ENCODE data around the gene C17orf67. TPM values are rescaled to one million over a fixed set of nuclear protein-coding genes. Genes with fewer than 3 reads are reported as not detected.

C17orf67 gene
- polyA plus RNA-seq, 2 donors, result 0.44 to 2.1 TPM

DNA sequence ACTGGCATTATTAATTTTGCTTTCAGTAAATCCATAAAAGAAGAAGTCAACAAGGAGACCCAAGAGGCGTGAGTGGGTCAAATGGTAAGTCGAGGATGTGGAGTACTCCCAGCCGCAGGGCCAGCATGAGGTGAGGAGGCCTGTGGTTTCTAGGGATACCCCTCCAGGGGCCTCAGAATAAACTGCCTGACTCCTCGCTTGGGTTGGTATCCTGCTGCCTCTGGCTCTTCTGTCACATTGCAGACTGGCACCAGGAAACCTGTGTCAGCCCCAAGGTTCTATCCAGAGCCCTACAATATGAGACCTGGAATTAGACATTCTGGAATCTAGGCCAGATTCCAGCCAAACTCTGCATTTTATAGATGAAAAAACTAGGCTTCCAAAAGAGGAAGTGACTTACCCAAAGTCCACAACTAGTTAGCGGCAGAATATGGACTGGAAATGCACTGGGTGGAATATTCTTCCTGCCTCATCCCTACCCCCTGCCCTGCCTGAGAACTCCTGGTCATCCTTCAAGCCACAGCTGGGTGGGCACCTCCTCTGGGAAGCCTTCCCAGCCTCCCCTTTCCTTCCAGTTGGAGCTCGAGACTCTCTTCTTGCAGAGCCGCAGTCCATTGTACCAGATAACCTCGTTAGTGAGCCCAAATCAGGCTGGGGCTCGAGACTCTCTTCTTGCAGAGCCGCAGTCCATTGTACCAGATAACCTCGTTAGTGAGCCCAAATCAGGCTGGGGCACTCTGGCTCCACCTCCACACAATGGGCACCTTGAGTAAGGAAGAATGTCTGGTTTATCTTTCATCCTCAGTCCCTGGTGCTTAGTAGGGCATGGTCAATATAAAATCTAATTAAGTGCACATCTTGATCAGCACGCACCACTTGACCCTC, 22.6 kb downstream of the C17orf67 start:
- H3K4me3 ChIP-seq (ENCODE audit: low read depth in 1 of 2, low read length in 2 of 2), result no peak overlapping the region
- H3K36me3 ChIP-seq (ENCODE audit: control insufficient read depth in 2 of 2, insufficient read depth in 2 of 2, low read length in 1 of 2), result no peaks in the 10 kb centered on the region
- 93% methylated on average over 12 of the region's 12 CpGs for WGBS, 2 donors
- no peak overlapping the region for H3K27ac ChIP-seq (ENCODE audit: low read depth in 2 of 2, low read length in 1 of 2)
- peaks cover 0 to 16% of the 10 kb centered on the region in 2 donors for H3K4me1 ChIP-seq (ENCODE audit: control insufficient read depth in 2 of 2, insufficient read depth in 2 of 2, low read length in 1 of 2)
- H3K27me3 ChIP-seq (ENCODE audit: control insufficient read depth in 1 of 2, insufficient read depth in 2 of 2, low read length in 2 of 2), result no peaks in the 10 kb centered on the region
- peaks cover 0 to 2% of the 10 kb centered on the region in 2 donors for H3K9me3 ChIP-seq (ENCODE audit: control insufficient read depth in 2 of 2, insufficient read depth in 1 of 2, low read depth in 1 of 2, low read length in 1 of 2)

DNA sequence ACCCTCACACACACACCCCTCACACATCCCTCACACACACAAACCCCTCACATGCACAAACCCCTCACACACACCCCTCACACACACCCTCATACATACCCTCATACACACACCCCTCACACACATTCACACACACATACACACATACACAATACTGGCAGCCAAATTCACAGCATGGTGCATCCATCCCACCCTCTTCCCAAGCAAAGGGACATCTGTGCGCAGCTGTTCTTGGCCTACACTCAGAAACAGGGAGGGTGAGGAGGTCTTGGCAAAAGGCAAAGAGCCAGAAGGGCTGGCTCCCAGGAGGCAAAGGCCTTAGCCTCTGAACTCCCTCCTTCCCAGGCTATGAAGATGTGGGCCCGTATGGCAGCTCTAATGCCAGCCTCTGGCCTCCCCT, 23.4 kb downstream of the C17orf67 start:
- no peak overlapping the region for H3K27ac ChIP-seq (ENCODE audit: low read depth in 2 of 2, low read length in 1 of 2)
- H3K9me3 ChIP-seq (ENCODE audit: control insufficient read depth in 2 of 2, insufficient read depth in 1 of 2, low read depth in 1 of 2, low read length in 1 of 2), result peaks cover 0 to 2% of the 10 kb centered on the region in 2 donors
- WGBS, 2 donors, result 80 to 86% methylated on average over 2 of the region's 2 CpGs
- no peak overlapping the region for H3K4me3 ChIP-seq (ENCODE audit: low read depth in 1 of 2, low read length in 2 of 2)
- no peaks in the 10 kb centered on the region for H3K27me3 ChIP-seq (ENCODE audit: control insufficient read depth in 1 of 2, insufficient read depth in 2 of 2, low read length in 2 of 2)
- H3K36me3 ChIP-seq (ENCODE audit: control insufficient read depth in 2 of 2, insufficient read depth in 2 of 2, low read length in 1 of 2), result no peaks in the 10 kb centered on the region
- peaks cover 0 to 16% of the 10 kb centered on the region in 2 donors for H3K4me1 ChIP-seq (ENCODE audit: control insufficient read depth in 2 of 2, insufficient read depth in 2 of 2, low read length in 1 of 2)

DNA sequence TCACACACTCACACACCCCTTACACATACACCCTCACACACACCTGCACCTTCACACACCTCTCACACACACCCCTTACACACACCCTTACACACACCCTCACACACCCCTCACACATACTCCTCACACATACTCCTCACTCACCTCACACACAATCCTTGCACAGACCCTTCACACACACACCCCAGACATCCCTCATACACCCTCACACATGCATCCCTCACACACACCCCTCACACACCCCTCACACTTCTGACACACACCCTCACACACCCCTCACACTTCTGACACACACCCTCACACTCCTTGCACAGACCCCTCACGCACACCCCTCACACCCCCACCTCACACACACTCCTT, 23.9 kb downstream of the C17orf67 start:
- Histone ChIP-seq H3K9me3 (ENCODE audit: control insufficient read depth in 2 of 2, insufficient read depth in 1 of 2, low read depth in 1 of 2, low read length in 1 of 2) (peaks cover 0 to 2% of the 10 kb centered on the region in 2 donors), H3K27ac (ENCODE audit: low read depth in 2 of 2, low read length in 1 of 2) (no peak overlapping the region), H3K4me3 (ENCODE audit: low read depth in 1 of 2, low read length in 2 of 2) (no peak overlapping the region), H3K36me3 (ENCODE audit: control insufficient read depth in 2 of 2, insufficient read depth in 2 of 2, low read length in 1 of 2) (no peaks in the 10 kb centered on the region), H3K4me1 (ENCODE audit: control insufficient read depth in 2 of 2, insufficient read depth in 2 of 2, low read length in 1 of 2) (peaks cover 0 to 16% of the 10 kb centered on the region in 2 donors), H3K27me3 (ENCODE audit: control insufficient read depth in 1 of 2, insufficient read depth in 2 of 2, low read length in 2 of 2) (no peaks in the 10 kb centered on the region)
- WGBS, 2 donors, result 88 to 98% methylated on average over 1 of the region's 1 CpG

DNA sequence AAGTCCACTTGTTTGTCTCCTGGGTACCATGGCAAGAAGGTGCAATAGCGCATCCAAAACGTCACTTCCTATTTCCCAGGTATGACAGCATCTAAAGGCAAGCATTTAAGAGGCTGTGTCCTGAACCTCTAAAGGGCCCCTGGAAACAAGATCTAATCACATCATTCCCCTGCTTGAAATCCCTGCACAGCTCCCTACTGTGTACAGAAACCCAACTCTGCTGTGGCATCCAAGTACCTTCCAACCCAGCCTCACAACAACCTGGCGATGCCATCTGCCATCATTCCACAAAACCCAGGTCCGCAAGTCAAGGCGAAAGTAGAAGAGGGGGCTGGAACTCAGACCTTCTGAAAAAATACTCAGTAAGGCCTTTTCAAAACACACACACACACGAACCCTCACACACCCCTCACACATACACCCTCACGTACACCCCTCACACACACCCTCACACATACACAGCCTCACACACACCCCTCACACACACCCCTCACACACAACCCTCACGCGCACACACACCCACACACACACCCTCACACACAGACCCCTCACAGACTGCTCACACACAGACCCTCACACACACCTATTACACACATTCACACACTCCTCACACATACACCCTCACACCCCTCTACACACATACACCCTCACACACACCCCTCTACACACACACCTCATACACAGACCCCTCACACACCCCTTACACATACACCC, 24.5 kb downstream of the C17orf67 start:
- Histone ChIP-seq H3K9me3 (ENCODE audit: control insufficient read depth in 2 of 2, insufficient read depth in 1 of 2, low read depth in 1 of 2, low read length in 1 of 2) (peaks cover 0 to 2% of the 10 kb centered on the region in 2 donors), H3K4me1 (ENCODE audit: control insufficient read depth in 2 of 2, insufficient read depth in 2 of 2, low read length in 1 of 2) (peaks cover 0 to 16% of the 10 kb centered on the region in 2 donors), H3K36me3 (ENCODE audit: control insufficient read depth in 2 of 2, insufficient read depth in 2 of 2, low read length in 1 of 2) (no peaks in the 10 kb centered on the region), H3K4me3 (ENCODE audit: low read depth in 1 of 2, low read length in 2 of 2) (no peak overlapping the region), H3K27ac (ENCODE audit: low read depth in 2 of 2, low read length in 1 of 2) (no peak overlapping the region), H3K27me3 (ENCODE audit: control insufficient read depth in 1 of 2, insufficient read depth in 2 of 2, low read length in 2 of 2) (no peaks in the 10 kb centered on the region)
- 88 to 95% methylated on average over 9 of the region's 9 CpGs for WGBS, 2 donors

DNA sequence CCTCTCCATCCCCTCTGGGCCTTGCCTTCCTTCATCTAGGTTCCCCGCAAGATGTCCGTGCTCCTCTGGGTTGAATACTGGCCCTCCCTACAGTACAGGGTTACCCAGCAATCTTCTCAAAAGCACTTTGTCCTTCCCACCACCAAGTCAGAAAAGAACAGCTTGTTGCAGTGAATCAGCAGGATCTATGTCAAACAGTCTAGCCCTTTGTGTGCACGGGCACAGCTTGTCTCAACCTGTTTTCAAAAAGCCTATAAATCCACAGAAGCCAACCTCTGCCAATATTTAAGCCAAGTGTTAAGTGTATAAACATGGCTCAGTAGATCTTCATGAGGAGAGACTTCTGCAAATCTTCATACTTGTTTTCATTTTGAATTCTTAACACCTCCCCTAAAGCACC, 25.2 kb downstream of the C17orf67 start:
- WGBS, 2 donors, result 43 to 47% methylated on average over 3 of the region's 3 CpGs
- peaks cover 0 to 2% of the 10 kb centered on the region in 2 donors for H3K9me3 ChIP-seq (ENCODE audit: control insufficient read depth in 2 of 2, insufficient read depth in 1 of 2, low read depth in 1 of 2, low read length in 1 of 2)
- H3K36me3 ChIP-seq (ENCODE audit: control insufficient read depth in 2 of 2, insufficient read depth in 2 of 2, low read length in 1 of 2), result no peaks in the 10 kb centered on the region
- no peak overlapping the region for H3K4me3 ChIP-seq (ENCODE audit: low read depth in 1 of 2, low read length in 2 of 2)
- peaks cover 0 to 16% of the 10 kb centered on the region in 2 donors for H3K4me1 ChIP-seq (ENCODE audit: control insufficient read depth in 2 of 2, insufficient read depth in 2 of 2, low read length in 1 of 2)
- H3K27me3 ChIP-seq (ENCODE audit: control insufficient read depth in 1 of 2, insufficient read depth in 2 of 2, low read length in 2 of 2), result no peaks in the 10 kb centered on the region
- peak overlapping the region; percentile 15 to 30 for H3K27ac ChIP-seq (ENCODE audit: low read depth in 2 of 2, low read length in 1 of 2)

DNA sequence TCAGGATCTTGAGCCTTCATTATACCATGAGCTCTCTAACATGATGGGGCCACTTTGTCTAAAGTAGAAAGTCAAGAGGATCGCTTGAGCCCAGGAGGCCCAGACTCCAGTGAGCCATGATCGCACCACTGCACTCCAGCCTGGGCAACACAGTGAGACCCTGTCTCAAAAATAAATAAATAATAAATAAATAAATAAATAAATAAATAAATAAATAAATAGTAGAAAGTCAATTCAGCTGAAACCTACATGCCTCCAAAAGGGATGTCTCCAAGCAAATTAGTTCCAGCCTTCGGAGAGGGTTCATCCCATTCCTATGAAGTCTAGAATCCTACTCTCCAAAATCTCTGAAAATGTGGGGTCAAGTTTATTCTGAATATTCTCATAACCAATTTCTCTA, 26.0 kb downstream of the C17orf67 start:
- 97 to 98% methylated on average over 3 of the region's 3 CpGs for WGBS, 2 donors
- peaks cover 0 to 16% of the 10 kb centered on the region in 2 donors for H3K4me1 ChIP-seq (ENCODE audit: control insufficient read depth in 2 of 2, insufficient read depth in 2 of 2, low read length in 1 of 2)
- no peak overlapping the region for H3K27ac ChIP-seq (ENCODE audit: low read depth in 2 of 2, low read length in 1 of 2)

DNA sequence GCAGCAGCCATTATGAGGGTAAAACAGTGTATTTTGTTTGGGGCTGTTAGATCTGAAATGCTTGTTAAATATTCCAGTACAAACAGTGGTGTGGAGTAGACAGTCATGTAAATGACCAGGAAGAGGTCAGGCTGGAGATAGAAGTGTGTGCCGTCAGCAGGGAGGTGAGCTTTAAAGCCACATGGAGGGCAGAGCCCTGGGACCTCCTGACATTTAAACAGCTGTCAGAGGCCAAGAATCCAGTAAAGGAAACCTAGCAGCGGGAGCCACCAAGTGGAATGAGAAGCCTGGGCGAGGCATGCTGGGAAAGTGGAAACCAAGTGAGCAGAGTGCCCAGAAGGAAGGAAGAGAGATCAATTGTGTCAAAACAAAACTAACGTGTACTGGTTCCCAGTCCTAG, 26.8 kb downstream of the C17orf67 start:
- Histone ChIP-seq H3K27ac (ENCODE audit: low read depth in 2 of 2, low read length in 1 of 2) (no peak overlapping the region), H3K9me3 (ENCODE audit: control insufficient read depth in 2 of 2, insufficient read depth in 1 of 2, low read depth in 1 of 2, low read length in 1 of 2) (peaks cover 0 to 2% of the 10 kb centered on the region in 2 donors), H3K4me3 (ENCODE audit: low read depth in 1 of 2, low read length in 2 of 2) (no peak overlapping the region), H3K36me3 (ENCODE audit: control insufficient read depth in 2 of 2, insufficient read depth in 2 of 2, low read length in 1 of 2) (no peaks in the 10 kb centered on the region), H3K4me1 (ENCODE audit: control insufficient read depth in 2 of 2, insufficient read depth in 2 of 2, low read length in 1 of 2) (peaks cover 0 to 16% of the 10 kb centered on the region in 2 donors), H3K27me3 (ENCODE audit: control insufficient read depth in 1 of 2, insufficient read depth in 2 of 2, low read length in 2 of 2) (no peaks in the 10 kb centered on the region)
- WGBS, 2 donors, result 77 to 79% methylated on average over 4 of the region's 4 CpGs

More for the DNA sequence above, 26.0 kb downstream of the C17orf67 start:
- no peak overlapping the region for H3K4me3 ChIP-seq (ENCODE audit: low read depth in 1 of 2, low read length in 2 of 2)
- H3K36me3 ChIP-seq (ENCODE audit: control insufficient read depth in 2 of 2, insufficient read depth in 2 of 2, low read length in 1 of 2), result no peaks in the 10 kb centered on the region
- H3K27me3 ChIP-seq (ENCODE audit: control insufficient read depth in 1 of 2, insufficient read depth in 2 of 2, low read length in 2 of 2), result no peaks in the 10 kb centered on the region
- H3K9me3 ChIP-seq (ENCODE audit: control insufficient read depth in 2 of 2, insufficient read depth in 1 of 2, low read depth in 1 of 2, low read length in 1 of 2), result peaks cover 0 to 2% of the 10 kb centered on the region in 2 donors

DNA sequence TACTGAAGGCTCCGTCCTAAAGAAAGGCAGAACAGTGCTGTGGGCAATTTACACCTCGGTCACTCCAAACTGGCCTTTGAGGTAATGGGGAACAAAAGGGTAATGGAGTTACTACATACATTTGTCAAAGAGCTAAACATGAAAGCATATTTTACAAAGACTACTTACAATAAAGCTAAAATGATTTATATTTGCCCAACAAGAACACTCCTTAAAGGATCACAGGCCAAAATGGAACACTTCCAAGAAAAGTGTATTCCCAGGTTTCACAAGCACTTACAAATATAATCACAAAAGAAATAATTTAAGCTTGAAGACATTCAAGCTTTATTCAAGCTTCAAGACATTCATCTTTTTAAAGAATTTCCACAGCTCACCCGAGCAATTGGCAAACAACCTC, 29.3 kb downstream of the C17orf67 start:
- no peak overlapping the region for H3K27ac ChIP-seq (ENCODE audit: low read depth in 2 of 2, low read length in 1 of 2)
- 50 to 64% methylated on average over 3 of the region's 3 CpGs for WGBS, 2 donors

DNA sequence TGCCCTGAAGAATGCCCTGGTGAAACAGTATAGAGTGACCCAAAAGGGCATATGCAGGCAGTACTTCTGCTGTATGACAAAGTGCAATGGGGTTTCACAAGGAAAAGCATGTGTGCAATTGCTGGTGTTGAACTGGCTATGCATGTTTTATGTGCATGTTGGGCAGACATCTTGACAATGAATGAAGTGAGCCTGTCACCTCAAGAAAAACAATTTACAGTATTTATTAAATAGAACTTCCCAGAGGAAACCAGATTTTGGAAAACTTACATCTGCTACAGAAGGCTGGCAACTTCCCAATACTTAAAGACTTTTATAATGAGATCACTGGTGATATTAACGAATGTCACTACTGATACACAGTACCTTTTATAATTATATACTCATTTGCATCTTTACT, 30.6 kb downstream of the C17orf67 start:
- WGBS, 2 donors, result 59 to 71% methylated on average over 1 of the region's 1 CpG
- H3K9me3 ChIP-seq (ENCODE audit: control insufficient read depth in 2 of 2, insufficient read depth in 1 of 2, low read depth in 1 of 2, low read length in 1 of 2), result no peaks in the 10 kb centered on the region

More for the DNA sequence above, 29.3 kb downstream of the C17orf67 start:
- no peak overlapping the region for H3K4me3 ChIP-seq (ENCODE audit: low read depth in 1 of 2, low read length in 2 of 2)
- peaks cover 0 to 10% of the 10 kb centered on the region in 2 donors for H3K4me1 ChIP-seq (ENCODE audit: control insufficient read depth in 2 of 2, insufficient read depth in 2 of 2, low read length in 1 of 2)
- H3K9me3 ChIP-seq (ENCODE audit: control insufficient read depth in 2 of 2, insufficient read depth in 1 of 2, low read depth in 1 of 2, low read length in 1 of 2), result peaks cover 0 to under 1% of the 10 kb centered on the region in 2 donors
- no peaks in the 10 kb centered on the region for H3K36me3 ChIP-seq (ENCODE audit: control insufficient read depth in 2 of 2, insufficient read depth in 2 of 2, low read length in 1 of 2)
- H3K27me3 ChIP-seq (ENCODE audit: control insufficient read depth in 1 of 2, insufficient read depth in 2 of 2, low read length in 2 of 2), result no peaks in the 10 kb centered on the region

More for the DNA sequence above, 30.6 kb downstream of the C17orf67 start:
- Histone ChIP-seq H3K36me3 (ENCODE audit: control insufficient read depth in 2 of 2, insufficient read depth in 2 of 2, low read length in 1 of 2) (no peaks in the 10 kb centered on the region), H3K4me1 (ENCODE audit: control insufficient read depth in 2 of 2, insufficient read depth in 2 of 2, low read length in 1 of 2) (peaks cover 0 to 1% of the 10 kb centered on the region in 2 donors), H3K27me3 (ENCODE audit: control insufficient read depth in 1 of 2, insufficient read depth in 2 of 2, low read length in 2 of 2) (no peaks in the 10 kb centered on the region), H3K27ac (ENCODE audit: low read depth in 2 of 2, low read length in 1 of 2) (no peak overlapping the region), H3K4me3 (ENCODE audit: low read depth in 1 of 2, low read length in 2 of 2) (no peak overlapping the region)
